Neuronal stem cell (in vitro differentiated cells): ENCODE data around the gene RIOK1.

Source experiments
- DNase-seq: peaks from one replicate; pipeline ENCODE4 v3.0.0-alpha.2; 2013; ENCODE audit warnings: low spot score
- H2AFZ ChIP-seq: one replicate; pipeline ENCODE4 v1.6.1; 2013; ENCODE audit warnings: mild to moderate bottlenecking, low read length, inconsistent platforms
- H2AK5ac ChIP-seq: 2 replicates; pipeline ENCODE4 v1.6.1; 2013; ENCODE audit warnings: low read depth, mild to moderate bottlenecking, inconsistent platforms, low read length, moderate library complexity, mixed read lengths
- H2BK120ac ChIP-seq: 2 replicates; pipeline ENCODE4 v1.6.1; 2013; ENCODE audit warnings: low read depth, mild to moderate bottlenecking, inconsistent platforms, low read length, moderate library complexity, mixed read lengths
- H2BK12ac ChIP-seq: one replicate; pipeline ENCODE4 v1.6.1; 2013; ENCODE audit warnings: low read length, inconsistent platforms
- H2BK15ac ChIP-seq: 2 replicates; pipeline ENCODE4 v1.6.1; 2013; ENCODE audit warnings: mild to moderate bottlenecking, low read length, inconsistent platforms, mixed read lengths
- H2BK5ac ChIP-seq: one replicate; pipeline ENCODE4 v1.6.1; 2013; ENCODE audit warnings: inconsistent platforms, mild to moderate bottlenecking, low read length, moderate library complexity
- H3K14ac ChIP-seq: one replicate; pipeline ENCODE4 v1.6.1; 2013; ENCODE audit warnings: low read length, inconsistent platforms
- H3K18ac ChIP-seq: 2 replicates; pipeline ENCODE4 v1.6.1; 2013; ENCODE audit warnings: low read length, inconsistent platforms
- H3K23ac ChIP-seq: 2 replicates; pipeline ENCODE4 v1.6.1; 2013; ENCODE audit warnings: low read depth, mild to moderate bottlenecking, mixed read lengths, low read length, inconsistent platforms; ENCODE audit not compliant: poor library complexity
- H3K27ac ChIP-seq: replicated peaks from 3 replicates; pipeline ENCODE4 v1.5.1; 2013; ENCODE audit warnings: low read length, inconsistent platforms
- H3K27me3 ChIP-seq, 3 experiments: 2 replicates each; pipeline ENCODE4 v1.6.1; 2013; ENCODE audit warnings: low read length in 3 of 3, mild to moderate bottlenecking in 2 of 3, inconsistent platforms in 1 of 3, low read depth in 1 of 3, mixed read lengths in 1 of 3, moderate library complexity in 1 of 3; ENCODE audit not compliant: control insufficient read depth in 3 of 3, insufficient read depth in 3 of 3
- H3K36me3 ChIP-seq, 2 donors: replicated peaks in 1 of 2; 2 replicates each; pipeline ENCODE4 v1.6.1; 2013; ENCODE audit warnings: low read length in 2 of 2; ENCODE audit not compliant: control insufficient read depth in 2 of 2, insufficient read depth in 2 of 2
- H3K4ac ChIP-seq: 2 replicates; pipeline ENCODE4 v1.6.1; 2013; ENCODE audit warnings: inconsistent platforms, mild to moderate bottlenecking, low read length, moderate library complexity
- H3K4me1 ChIP-seq, 2 donors: 1 replicate in 1 of 2; 2 replicates in 1 of 2; pipeline ENCODE4 v1.6.1; 2013; ENCODE audit warnings: low read length in 2 of 2, low read depth in 1 of 2; ENCODE audit not compliant: control insufficient read depth in 2 of 2, insufficient read depth in 1 of 2
- H3K4me2 ChIP-seq: one replicate; pipeline ENCODE4 v1.6.1; 2013; ENCODE audit warnings: mild to moderate bottlenecking, low read length, inconsistent platforms; ENCODE audit not compliant: insufficient read depth, poor library complexity, severe bottlenecking
- H3K4me3 ChIP-seq, 2 donors: 2 replicates each; pipeline ENCODE4 v1.5.1; 2013; ENCODE audit warnings: low read length in 2 of 2, mild to moderate bottlenecking in 2 of 2, inconsistent platforms in 1 of 2, moderate library complexity in 1 of 2
- H3K79me1 ChIP-seq: one replicate; pipeline ENCODE4 v1.6.1; 2013; ENCODE audit warnings: low read depth, mild to moderate bottlenecking, inconsistent platforms, low read length, moderate library complexity
- H3K9ac ChIP-seq: one replicate; pipeline ENCODE4 v1.6.1; 2013; ENCODE audit warnings: mild to moderate bottlenecking, low read depth, low read length, inconsistent platforms; ENCODE audit not compliant: poor library complexity
- H3K9me3 ChIP-seq, 2 donors: replicated peaks in 1 of 2; 2 replicates each; pipeline versions ENCODE3 to v1.6.1; 2013; ENCODE audit warnings: low read length in 2 of 2, mild to moderate bottlenecking in 2 of 2, inconsistent platforms in 1 of 2, low read depth in 1 of 2, mixed read lengths in 1 of 2, moderate library complexity in 1 of 2; ENCODE audit not compliant: control insufficient read depth in 2 of 2, insufficient read depth in 1 of 2
- H4K8ac ChIP-seq: one replicate; pipeline ENCODE4 v1.6.1; 2013; ENCODE audit warnings: low read depth, mild to moderate bottlenecking, inconsistent platforms, low read length, moderate library complexity
- H4K91ac ChIP-seq: one replicate; pipeline ENCODE4 v1.6.1; 2013; ENCODE audit warnings: low read length, low read depth, mild to moderate bottlenecking, inconsistent platforms; ENCODE audit not compliant: poor library complexity
- WGBS, 2 donors: extraction: QIAGEN DNeasy Blood & Tissue Kit; methylation state at CpG; one replicate each; pipeline ENCODE4 v1.1.7; 2013; ENCODE audit warnings: missing lambda C conversion rate in 2 of 2, mixed read lengths in 1 of 2; ENCODE audit not compliant: insufficient read length in 2 of 2, insufficient replicate concordance in 1 of 2; ENCODE audit errors: extremely low coverage in 2 of 2; 5-methylcytosine and 5-hydroxymethylcytosine counted together

The RIOK1 gene

DNA sequence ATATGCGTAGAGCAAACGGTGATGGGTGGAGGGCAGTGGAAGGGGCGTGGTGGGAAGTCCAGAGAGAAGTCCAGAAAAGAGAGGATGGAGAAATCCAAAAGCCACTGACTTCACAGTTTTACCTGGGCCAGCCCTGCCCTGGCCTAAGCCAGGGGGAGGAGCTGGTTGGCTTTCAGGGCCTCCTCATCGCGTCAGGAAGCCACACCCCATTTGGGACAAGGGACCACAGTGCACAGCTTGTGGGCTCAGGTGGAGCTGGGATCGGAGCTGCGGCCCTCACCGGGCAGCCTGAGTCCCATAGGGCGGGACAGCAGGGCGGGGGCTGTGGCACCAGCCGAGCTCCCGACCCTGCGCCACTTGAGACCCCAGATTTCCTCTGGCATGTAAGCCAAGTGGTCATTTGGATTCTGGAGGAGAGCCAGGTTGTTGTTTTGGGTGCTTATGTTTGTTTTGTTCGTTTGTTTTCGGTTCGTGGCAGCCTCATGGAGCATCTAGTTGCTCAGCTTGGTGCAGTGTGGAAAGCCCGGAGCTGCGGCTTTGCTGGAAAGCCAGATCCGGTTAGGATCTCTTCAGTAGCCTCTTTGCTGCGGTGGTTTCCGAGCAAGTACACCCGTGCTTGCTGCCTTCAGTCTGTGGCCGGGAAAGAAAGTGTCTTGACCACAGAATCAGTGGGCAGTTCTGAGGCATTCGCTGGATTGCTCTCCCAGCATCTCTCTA, 42.2 kb downstream of the RIOK1 start:
- Histone ChIP-seq H3K4me1 (peaks cover 0 to 5% of the 10 kb centered on the region in 2 donors), H3K36me3 (no peaks in the 10 kb centered on the region), H3K9ac (no peak overlapping the region), H4K8ac (no peak overlapping the region), H2AFZ (peak overlapping the region; percentile 64), H3K4me2 (no peak overlapping the region), H3K18ac (peak overlapping the region; percentile 58), H2BK120ac (no peak overlapping the region), H3K27ac (no peak overlapping the region), H3K79me1 (no peaks in the 10 kb centered on the region), H3K23ac (no peak overlapping the region), H2AK5ac (no peak overlapping the region), H3K27me3 (peaks cover 0 to 4% (median 0%) of the 10 kb centered on the region in 3 experiments), H2BK5ac (no peak overlapping the region), H3K14ac (no peak overlapping the region), H4K91ac (no peak overlapping the region), H3K9me3 (peaks cover 0 to 3% of the 10 kb centered on the region in 2 donors), H3K4me3 (no peak overlapping the region), H3K4ac (no peak overlapping the region), H2BK15ac (peak overlapping the region; percentile 17), H2BK12ac (no peak overlapping the region)
- no CpG with 5 or more reads among the region's 24 CpGs for WGBS, 2 donors
- no peak for DNase-seq

DNA sequence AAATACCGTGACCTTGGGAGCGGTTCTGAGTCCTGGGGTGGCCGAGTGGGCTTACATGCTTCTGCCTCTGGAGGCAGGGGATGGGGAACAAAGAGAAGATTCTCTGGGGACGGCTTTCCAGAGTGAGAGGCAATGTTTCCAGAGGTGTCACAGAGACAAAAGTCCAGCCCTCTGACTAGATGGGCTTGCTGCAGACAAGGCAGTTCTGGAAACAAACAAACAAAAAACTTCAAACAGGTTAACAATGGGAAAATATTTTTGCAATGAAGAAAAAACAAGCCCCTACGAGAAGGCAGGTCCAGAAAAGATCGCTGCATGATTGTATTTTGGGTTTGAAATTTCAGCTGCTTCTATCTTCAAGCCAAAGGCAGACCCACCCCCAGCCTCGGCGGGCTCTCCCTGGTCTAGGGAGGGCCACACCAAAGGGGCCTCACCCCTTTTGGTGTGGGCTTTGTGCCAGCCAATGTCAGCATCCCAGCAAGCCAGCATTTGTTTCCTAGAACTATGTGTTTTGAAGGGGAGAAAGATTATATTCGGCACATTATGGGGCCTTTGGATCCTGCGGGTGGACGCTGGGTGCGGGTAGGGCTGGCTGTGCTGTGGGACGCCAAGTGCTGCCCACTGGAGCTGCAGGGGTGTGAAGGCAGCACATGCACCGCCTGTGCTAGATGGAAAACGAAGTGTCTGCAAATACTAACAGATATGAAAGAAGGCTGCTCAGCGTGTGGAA, 42.9 kb downstream of the RIOK1 start:
- no peak overlapping the region for H4K8ac ChIP-seq
- DNase-seq = no peak
- no CpG with 5 or more reads among the region's 16 CpGs for WGBS, 2 donors
- H3K23ac ChIP-seq = no peak overlapping the region
- no peak overlapping the region for H3K4me2 ChIP-seq
- H3K27ac ChIP-seq = no peak overlapping the region
- no peaks in the 10 kb centered on the region for H3K79me1 ChIP-seq
- peak overlapping the region; percentile 64 for H2AFZ ChIP-seq
- no peak overlapping the region for H3K4me3 ChIP-seq
- H3K18ac ChIP-seq = peak overlapping the region; percentile 58
- H3K9ac ChIP-seq = no peak overlapping the region
- no peak overlapping the region for H3K4ac ChIP-seq
- no peak overlapping the region for H2BK120ac ChIP-seq
- H4K91ac ChIP-seq = no peak overlapping the region
- H3K9me3 ChIP-seq = peaks cover 0 to 3% of the 10 kb centered on the region in 2 donors
- peaks cover 0 to 5% of the 10 kb centered on the region in 2 donors for H3K4me1 ChIP-seq
- H2BK5ac ChIP-seq = no peak overlapping the region
- H3K14ac ChIP-seq = no peak overlapping the region
- H3K27me3 ChIP-seq = peaks cover 0 to 4% (median 0%) of the 10 kb centered on the region in 3 experiments
- no peaks in the 10 kb centered on the region for H3K36me3 ChIP-seq
- peak overlapping the region; percentile 42 for H2BK15ac ChIP-seq
- H2BK12ac ChIP-seq = no peak overlapping the region
- H2AK5ac ChIP-seq = no peak overlapping the region

DNA sequence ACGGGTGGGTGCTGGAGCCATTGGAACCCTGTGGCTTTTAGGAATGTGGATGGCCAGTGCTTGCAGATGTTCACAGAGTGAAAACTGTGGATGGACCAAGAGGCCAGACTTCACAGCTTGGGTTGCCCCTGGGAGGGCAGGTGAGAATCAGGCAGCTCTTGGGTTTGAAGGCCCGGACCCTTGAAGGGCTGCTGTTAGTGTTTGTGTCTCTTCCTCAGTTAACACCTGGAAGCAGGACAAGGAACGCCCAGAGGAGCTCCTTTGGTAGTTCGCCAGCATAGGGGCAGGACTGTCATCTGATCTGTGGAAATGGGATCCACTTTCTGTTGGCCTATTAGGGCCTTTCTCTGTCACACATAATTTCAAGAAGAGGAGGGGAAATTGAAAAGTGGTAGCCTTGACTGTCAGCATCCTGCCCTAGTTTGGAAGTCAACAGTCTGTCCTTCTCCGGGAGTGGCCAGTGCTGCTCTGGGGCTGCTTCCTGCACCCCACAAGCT, 43.6 kb downstream of the RIOK1 start:
- H3K9ac ChIP-seq = no peak overlapping the region
- no peak overlapping the region for H4K8ac ChIP-seq
- H2BK120ac ChIP-seq = no peak overlapping the region
- H3K4me3 ChIP-seq = no peak overlapping the region
- H2BK5ac ChIP-seq = no peak overlapping the region
- H3K27me3 ChIP-seq = peaks cover 0 to 4% (median 0%) of the 10 kb centered on the region in 3 experiments
- no peak overlapping the region for H3K4ac ChIP-seq
- H2BK12ac ChIP-seq = no peak overlapping the region
- H3K9me3 ChIP-seq = peaks cover 0 to 3% of the 10 kb centered on the region in 2 donors
- no peak overlapping the region for H3K18ac ChIP-seq
- no peak overlapping the region for H3K23ac ChIP-seq
- H3K4me1 ChIP-seq = peaks cover 0 to 5% of the 10 kb centered on the region in 2 donors
- H3K14ac ChIP-seq = no peak overlapping the region
- DNase-seq = no peak
- H3K27ac ChIP-seq = no peak overlapping the region
- H3K4me2 ChIP-seq = no peak overlapping the region
- no CpG with 5 or more reads among the region's 5 CpGs for WGBS, 2 donors
- H2BK15ac ChIP-seq = peak overlapping the region; percentile 42
- no peak overlapping the region for H2AFZ ChIP-seq
- no peaks in the 10 kb centered on the region for H3K79me1 ChIP-seq
- H3K36me3 ChIP-seq = no peaks in the 10 kb centered on the region
- H4K91ac ChIP-seq = no peak overlapping the region
- H2AK5ac ChIP-seq = no peak overlapping the region

DNA sequence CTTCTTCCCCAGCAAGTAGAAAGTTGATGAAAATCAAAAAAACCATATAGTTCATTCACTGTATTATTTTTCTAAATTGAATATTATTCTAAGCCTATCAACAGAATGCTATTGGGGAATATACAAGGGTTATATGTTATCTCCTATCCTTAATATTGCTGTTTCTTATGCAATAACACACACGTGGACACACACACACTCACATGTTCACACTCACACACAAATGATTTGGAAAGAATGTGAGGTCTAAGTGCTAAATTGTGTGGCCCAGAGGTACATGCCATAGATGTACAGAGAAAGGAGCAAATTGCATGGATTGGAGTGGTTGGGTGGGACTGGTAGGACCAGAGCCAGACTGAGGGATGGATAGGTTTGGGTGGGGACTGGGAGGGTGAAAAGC, 45.1 kb downstream of the RIOK1 start:
- Histone ChIP-seq H2BK12ac (no peak overlapping the region), H2AK5ac (no peak overlapping the region), H3K14ac (no peak overlapping the region), H3K27ac (no peak overlapping the region), H4K91ac (no peak overlapping the region), H3K18ac (no peak overlapping the region), H3K9ac (no peak overlapping the region), H3K4me1 (peaks cover 0 to 5% of the 10 kb centered on the region in 2 donors), H2AFZ (no peak overlapping the region), H3K36me3 (no peaks in the 10 kb centered on the region), H3K4ac (no peak overlapping the region), H2BK5ac (no peak overlapping the region), H3K23ac (no peak overlapping the region), H3K27me3 (peaks cover 0 to 4% (median 0%) of the 10 kb centered on the region in 3 experiments), H4K8ac (no peak overlapping the region), H3K4me3 (no peak overlapping the region), H3K4me2 (no peak overlapping the region), H2BK15ac (no peak overlapping the region), H3K79me1 (no peaks in the 10 kb centered on the region), H2BK120ac (no peak overlapping the region), H3K9me3 (peaks cover 0 to 3% of the 10 kb centered on the region in 2 donors)
- no CpG with 5 or more reads among the region's 1 CpG for WGBS, 2 donors
- DNase-seq = no peak
